ENCODE data around the gene TKFC.

Gene TKFC

DNA sequence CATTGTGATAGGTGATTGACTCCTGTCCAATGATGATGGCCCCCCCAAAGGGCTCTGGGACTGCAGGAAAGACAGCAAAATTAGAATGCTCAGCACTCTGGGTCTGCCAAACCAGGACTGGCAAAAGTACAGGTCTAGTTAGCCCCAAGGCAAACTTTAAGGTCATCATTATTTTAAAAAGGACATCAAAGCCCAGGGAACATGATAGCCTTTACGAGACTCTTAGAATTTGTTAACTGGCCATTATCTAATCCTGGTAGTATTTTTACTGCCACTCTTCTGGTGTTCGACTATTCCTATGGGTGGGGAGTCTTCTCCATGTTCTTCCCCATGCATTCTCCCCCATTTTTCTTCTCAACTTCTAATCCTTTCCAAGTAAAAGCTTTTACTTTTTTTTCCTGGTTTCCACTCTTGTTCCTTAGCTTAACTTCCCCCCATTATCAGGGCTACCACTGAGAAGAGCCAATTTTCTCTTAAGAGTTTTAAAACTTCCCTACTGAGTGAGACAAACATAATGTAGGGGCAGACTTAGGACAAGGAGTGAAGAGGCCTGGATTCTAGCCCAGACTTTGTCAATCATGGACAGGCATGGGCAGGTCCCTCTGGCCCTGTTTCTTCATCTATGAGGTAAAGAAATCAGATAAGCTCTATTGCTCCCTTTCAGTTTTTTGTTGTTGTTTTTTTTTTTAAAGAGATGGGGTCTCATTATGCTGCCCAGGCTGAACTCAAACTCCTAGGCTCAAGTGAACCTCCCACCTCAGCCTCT, 7.2 kb upstream of the TKFC start:
- H3K4me3 ChIP-seq (ENCODE audit: low read depth, low read length) = no peak overlapping the region
- TF ChIP-seq, protein P1, sequence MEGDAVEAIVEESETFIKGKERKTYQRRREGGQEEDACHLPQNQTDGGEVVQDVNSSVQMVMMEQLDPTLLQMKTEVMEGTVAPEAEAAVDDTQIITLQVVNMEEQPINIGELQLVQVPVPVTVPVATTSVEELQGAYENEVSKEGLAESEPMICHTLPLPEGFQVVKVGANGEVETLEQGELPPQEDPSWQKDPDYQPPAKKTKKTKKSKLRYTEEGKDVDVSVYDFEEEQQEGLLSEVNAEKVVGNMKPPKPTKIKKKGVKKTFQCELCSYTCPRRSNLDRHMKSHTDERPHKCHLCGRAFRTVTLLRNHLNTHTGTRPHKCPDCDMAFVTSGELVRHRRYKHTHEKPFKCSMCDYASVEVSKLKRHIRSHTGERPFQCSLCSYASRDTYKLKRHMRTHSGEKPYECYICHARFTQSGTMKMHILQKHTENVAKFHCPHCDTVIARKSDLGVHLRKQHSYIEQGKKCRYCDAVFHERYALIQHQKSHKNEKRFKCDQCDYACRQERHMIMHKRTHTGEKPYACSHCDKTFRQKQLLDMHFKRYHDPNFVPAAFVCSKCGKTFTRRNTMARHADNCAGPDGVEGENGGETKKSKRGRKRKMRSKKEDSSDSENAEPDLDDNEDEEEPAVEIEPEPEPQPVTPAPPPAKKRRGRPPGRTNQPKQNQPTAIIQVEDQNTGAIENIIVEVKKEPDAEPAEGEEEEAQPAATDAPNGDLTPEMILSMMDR (IDR thresholded peaks at IDR 0.05; ENCODE audit: low read depth, low read length) = no peak

DNA sequence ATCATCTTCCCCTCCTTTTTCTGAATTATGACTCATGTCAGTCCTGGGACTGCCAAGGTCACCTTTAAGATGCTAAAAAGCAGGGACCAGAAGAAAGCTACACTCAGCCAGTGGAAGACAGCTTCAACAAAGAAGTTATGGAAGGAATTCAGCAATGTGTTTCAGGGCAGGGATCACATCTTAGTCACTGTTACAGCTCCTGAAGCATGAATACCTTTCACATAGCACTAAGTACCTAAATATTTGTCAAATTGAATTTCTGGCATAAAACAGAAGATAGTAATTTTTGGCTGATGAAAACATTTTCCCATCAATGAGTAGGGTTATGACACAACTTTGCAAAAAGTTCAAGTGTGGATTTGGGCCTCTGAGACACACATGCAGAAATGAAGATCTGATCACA, 5.4 kb upstream of the TKFC start:
- no peak overlapping the region for H3K4me3 ChIP-seq (ENCODE audit: low read depth, low read length)
- TF ChIP-seq, protein P1 (IDR thresholded peaks at IDR 0.05; ENCODE audit: low read depth, low read length) = no peak

DNA sequence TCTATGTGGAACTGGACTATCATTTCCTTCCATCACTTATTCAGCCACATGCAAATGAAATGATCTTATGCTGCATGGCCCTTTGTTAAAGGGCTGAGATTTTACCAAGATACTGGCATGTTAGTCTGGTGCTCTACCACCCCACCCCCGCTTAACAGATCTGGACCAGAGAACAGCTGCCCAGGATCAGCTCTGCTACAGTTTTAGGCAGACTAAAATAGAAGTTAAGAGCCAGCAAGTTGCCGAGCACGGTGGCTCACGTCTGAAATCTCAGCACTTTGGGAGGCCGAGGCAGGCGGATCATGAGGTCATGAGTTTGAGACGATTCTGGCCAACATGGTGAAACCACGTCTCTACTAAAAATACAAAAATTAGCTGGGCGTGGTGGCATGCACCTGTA, 4.7 kb upstream of the TKFC start:
- no peak overlapping the region for H3K4me3 ChIP-seq (ENCODE audit: low read depth, low read length)
- TF ChIP-seq, protein P1 (IDR thresholded peaks at IDR 0.05; ENCODE audit: low read depth, low read length) = no peak

DNA sequence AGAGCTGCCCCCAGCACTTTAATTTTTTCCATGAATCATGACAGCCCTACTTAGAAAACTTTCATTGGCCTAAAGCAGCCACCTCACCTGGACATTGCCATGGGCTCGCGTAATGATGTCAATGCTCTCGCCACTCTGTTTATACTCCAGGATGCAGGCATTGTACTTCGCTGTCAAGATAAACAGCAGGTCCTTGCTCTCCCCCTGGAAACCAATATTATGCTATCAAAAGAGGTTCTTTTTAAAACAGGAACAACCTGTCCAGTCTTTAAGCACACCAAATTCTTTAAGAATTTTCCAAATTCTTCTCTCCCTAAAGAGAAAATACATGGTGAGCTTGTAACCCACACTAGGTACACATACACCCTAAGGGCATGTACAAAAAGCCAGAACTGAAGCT, 3.2 kb upstream of the TKFC start:
- H3K4me3 ChIP-seq (ENCODE audit: low read depth, low read length) = no peak overlapping the region
- TF ChIP-seq, protein P1 (IDR thresholded peaks at IDR 0.05; ENCODE audit: low read depth, low read length) = no peak

DNA sequence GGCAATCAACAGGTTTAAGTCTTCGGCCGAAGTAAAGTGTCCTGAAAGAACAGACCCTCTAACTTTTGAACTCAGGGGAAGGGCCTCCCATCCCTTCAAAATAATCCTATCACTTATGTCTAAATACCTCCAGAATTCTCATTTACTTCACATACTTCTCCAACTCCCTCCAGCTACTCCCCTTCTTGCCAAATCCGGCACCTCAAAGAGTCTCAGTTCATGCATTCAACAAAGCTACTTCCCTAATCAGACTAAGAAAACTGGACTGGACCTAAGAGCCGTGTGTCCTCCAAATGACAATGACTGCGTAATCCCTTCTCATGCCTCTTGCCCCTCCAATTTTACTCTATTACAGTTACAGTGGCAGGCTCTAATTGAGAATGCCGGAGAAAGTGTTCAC, 1.4 kb upstream of the TKFC start:
- TF ChIP-seq, protein P1 (IDR thresholded peaks at IDR 0.05; ENCODE audit: low read depth, low read length) = no peak
- H3K4me3 ChIP-seq (ENCODE audit: low read depth, low read length) = peak overlapping the region; percentile 99

DNA sequence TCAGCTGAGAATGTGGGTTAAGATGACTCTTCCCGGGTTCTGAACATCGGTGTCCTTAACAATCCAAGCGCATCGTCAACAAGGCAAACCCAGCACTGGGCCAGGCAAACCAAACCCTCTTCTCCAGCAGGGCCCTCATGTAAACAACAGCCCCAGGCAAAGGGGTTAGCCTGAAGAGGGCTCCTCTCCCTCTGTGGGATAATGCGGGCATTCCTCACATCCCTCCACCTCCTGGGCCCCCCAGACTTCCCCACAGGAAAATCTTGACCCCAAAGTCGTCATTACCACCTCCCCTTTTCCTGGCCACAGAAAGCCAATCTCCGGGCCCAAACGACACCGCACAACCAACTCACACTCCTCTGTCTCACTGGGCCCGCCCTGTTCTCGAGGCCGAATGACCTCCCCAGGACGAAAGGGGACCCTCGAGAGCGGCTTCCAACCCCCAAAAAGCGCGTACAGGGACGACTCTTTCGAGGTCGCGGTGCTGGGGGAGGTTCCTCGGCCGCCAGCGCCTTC, 689 bp upstream of the TKFC start:
- TF ChIP-seq, protein P1 (IDR thresholded peaks at IDR 0.05; ENCODE audit: low read depth, low read length) = no peak
- peak overlapping the region; percentile 99 for H3K4me3 ChIP-seq (ENCODE audit: low read depth, low read length)
